Heart left ventricle (tissue), 13 donors: ENCODE data around the gene EFR3B.

Experiments
- CTCF ChIP-seq, 12 donors: fragments of 200-600 bp; sonication (generic) in 4 of 12; IDR thresholded peaks; one replicate each; pipeline versions ENCODE4 v1.5.0 to v1.8.0; 2018 to 2022; ENCODE audit warnings: antibody characterized with exemption in 12 of 12, mild to moderate bottlenecking in 5 of 12
- POLR2A ChIP-seq, 2 donors: fragments of 450-650 bp; IDR thresholded peaks; one replicate each; pipeline ENCODE4 v1.6.1; 2017; ENCODE audit warnings: antibody characterized with exemption in 2 of 2, mild to moderate bottlenecking in 2 of 2, moderate library complexity in 2 of 2
- donor health status: ischemic (EF 13 %, LVEDD 7.1; RV severe dilation, severe dysfunction).
- donor health status: DM: no; HTN: yes; CAD: no.
- donor health status: DM: no; HTN: no; CAD: no.
- donor health status: ischemic (EF 25% LVEDD 6.9; RV normal size, moderate dysfunction).
- donor health status: ischemic (EF 25% LVEDD 5.7; RV mildly dilated, moderate dysfunction).
- donor health status: ischemic (EF 35%, LVEDD 5.7; RV mildly dilated, moderate dysfunction).
- donor health status: nonischemic (EF 11% LVEDD 7.7; RV severe dilation, severe dysfunction).
- donor health status: DM: yes; HTN: yes; CAD: no.
- donor health status: PGD.
- donor health status: ischemic (EF 29% LVEDD 5.4; RV normal size, mild dysfunction).
- donor health status: nonischemic (EF 23%, LVEDD 6.1; RV moderate dilation, normal function).

- TF ChIP-seq CTCF (IDR thresholded peaks at IDR 0.05) (no peak), POLR2A (IDR thresholded peaks at IDR 0.05) (no peak)
Observed at GRCh38 chr2:25054720-25055119, 12.8 kb downstream of the EFR3B start.
